Lower leg skin (tissue), 3 donors: ENCODE data around the gene SLC43A1.

Experiments
- CTCF ChIP-seq, 3 donors: fragments of 450-650 bp; IDR thresholded peaks; one replicate each; pipeline ENCODE4 v1.5.1; 2016; ENCODE audit warnings: antibody characterized with exemption in 3 of 3, mild to moderate bottlenecking in 3 of 3, moderate library complexity in 2 of 3
- POLR2A ChIP-seq, 2 donors: fragments of 450-650 bp; IDR thresholded peaks; one replicate each; pipeline ENCODE4 v1.6.1; 2016 to 2017; ENCODE audit warnings: antibody characterized with exemption in 2 of 2, mild to moderate bottlenecking in 1 of 2, moderate library complexity in 1 of 2

DNA sequence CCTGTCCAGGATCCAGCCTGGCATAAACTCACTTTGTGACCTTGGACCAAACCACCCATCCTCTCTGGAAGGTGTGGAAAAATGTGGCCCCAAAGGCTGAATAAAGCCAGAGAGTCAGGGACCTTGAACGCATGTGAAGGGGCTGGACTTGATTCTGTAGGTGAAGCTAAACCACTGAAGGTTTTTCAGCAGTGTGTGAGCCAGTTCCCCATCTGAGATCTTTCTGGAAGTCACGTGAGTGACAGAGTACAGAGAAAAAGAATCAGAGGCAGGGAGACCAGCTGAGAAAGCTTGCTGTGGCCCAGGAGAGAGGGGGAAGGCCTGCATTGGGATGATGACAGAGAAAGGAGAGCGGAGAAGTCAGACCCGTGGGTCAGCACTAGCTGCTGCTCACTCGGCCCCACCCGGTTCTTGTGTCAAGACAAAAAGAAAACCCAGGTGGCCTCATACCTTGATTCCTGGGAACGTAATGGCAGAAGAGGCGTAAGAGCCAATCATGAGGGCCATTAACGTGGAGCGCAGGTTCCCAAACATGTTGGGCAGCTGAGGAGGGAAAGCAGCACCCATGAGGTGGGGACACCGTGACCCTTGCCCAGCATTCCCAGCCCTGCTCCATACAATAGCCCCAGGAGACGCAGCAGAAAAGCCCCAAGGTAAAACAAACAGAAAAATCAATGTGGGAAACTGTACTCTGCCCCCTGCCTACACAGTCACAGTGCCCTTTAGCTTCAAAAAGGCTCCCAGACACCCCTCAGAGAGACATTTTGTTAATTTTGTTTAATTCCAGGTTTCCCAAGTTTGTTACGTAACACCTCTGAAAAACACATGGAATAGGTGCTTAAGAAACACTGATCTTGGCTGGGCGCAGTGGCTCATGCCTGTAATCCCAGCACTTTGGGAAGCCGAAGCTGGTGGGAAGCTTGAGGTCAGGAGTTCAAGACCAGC lies 17.9 kb downstream of the SLC43A1 start:
- TF ChIP-seq CTCF (IDR thresholded peaks at IDR 0.05) (no peak), POLR2A (IDR thresholded peaks at IDR 0.05) (no peak)
